Neural cell (in vitro differentiated cells): Measurements from ENCODE around the gene DCUN1D1. TPM values are rescaled to one million over a fixed set of nuclear protein-coding genes. Genes with fewer than 3 reads are reported as not detected.

Experiments
- H2AFZ ChIP-seq: fragments of 200-600, 300-800 bp; sonication (generic), shearing (Covaris generic); 2 replicates; pipeline ENCODE4 v1.6.0; 2014; ENCODE audit warnings: low read depth, mild to moderate bottlenecking, antibody characterized with exemption, low read length, moderate library complexity
- H3F3A ChIP-seq: fragments of 200-600 bp; shearing (Covaris generic); 2 replicates; pipeline ENCODE4 v1.6.1; 2016; ENCODE audit warnings: mild to moderate bottlenecking, moderate library complexity, mixed read lengths, antibody characterized with exemption, low read length; ENCODE audit not compliant: insufficient read depth, poor library complexity, severe bottlenecking
- H3K27ac ChIP-seq: fragments of 200-600, 300-800 bp; sonication (generic), shearing (Covaris generic); 2 replicates; pipeline ENCODE4 v1.5.1; 2014; ENCODE audit warnings: mild to moderate bottlenecking, low read length, moderate library complexity
- H3K27me3 ChIP-seq: fragments of 300-800, 200-600 bp; sonication (generic), shearing (Covaris generic); 2 replicates; pipeline ENCODE4 v1.6.0; 2014; ENCODE audit warnings: mild to moderate bottlenecking, low read depth, low read length, moderate library complexity; ENCODE audit not compliant: insufficient read depth
- H3K36me3 ChIP-seq: fragments of 300-800, 200-600 bp; sonication (generic), shearing (Covaris generic); 2 replicates; pipeline ENCODE4 v1.5.1; 2014; ENCODE audit warnings: mild to moderate bottlenecking, antibody characterized with exemption, low read length, moderate library complexity; ENCODE audit not compliant: insufficient read depth
- H3K4me2 ChIP-seq: fragments of 300-800, 200-600 bp; sonication (generic), shearing (Covaris generic); 2 replicates; pipeline ENCODE4 v1.6.0; 2014; ENCODE audit warnings: mild to moderate bottlenecking, low read length
- H3K4me3 ChIP-seq: fragments of 300-800, 200-600 bp; sonication (generic), shearing (Covaris generic); 2 replicates; pipeline ENCODE4 v1.5.1; 2014; ENCODE audit warnings: mild to moderate bottlenecking, low read length, moderate library complexity
- H3K79me2 ChIP-seq: fragments of 200-600 bp; shearing (Covaris generic); replicated peaks from 2 replicates; pipeline ENCODE4 v1.6.0; 2014; ENCODE audit warnings: mild to moderate bottlenecking, low read length, moderate library complexity; ENCODE audit not compliant: insufficient read depth
- H3K9ac ChIP-seq: fragments of 300-800, 200-600 bp; sonication (generic), shearing (Covaris generic); 2 replicates; pipeline ENCODE4 v1.6.1; 2016; ENCODE audit warnings: mild to moderate bottlenecking, low read length, mixed read lengths
- H3K9me2 ChIP-seq: fragments of 200-600 bp; shearing (Covaris generic); 2 replicates; pipeline ENCODE4 v1.6.1; 2016; ENCODE audit warnings: mild to moderate bottlenecking, low read length, mixed read lengths; ENCODE audit not compliant: insufficient read depth
- H3K9me3 ChIP-seq: fragments of 200-600, 300-800 bp; sonication (generic), shearing (Covaris generic); 2 replicates; pipeline ENCODE4 v1.6.1; 2016; ENCODE audit warnings: mild to moderate bottlenecking, mixed run types, low read length, moderate library complexity, mixed read lengths
- H4K20me1 ChIP-seq: fragments of 200-600 bp; shearing (Covaris generic); 2 replicates; pipeline ENCODE4 v1.6.1; 2016; ENCODE audit warnings: mild to moderate bottlenecking, mixed run types; ENCODE audit not compliant: insufficient read depth
- CTCF ChIP-seq: fragments of 450-650 bp; IDR thresholded peaks from 2 replicates; pipeline ENCODE4 v1.5.1; 2014; ENCODE audit warnings: antibody characterized with exemption, mild to moderate bottlenecking, moderate library complexity; ENCODE audit not compliant: poor library complexity, severe bottlenecking
- EP300 ChIP-seq: fragments of 450-650 bp; conservative IDR thresholded peaks from 2 replicates; pipeline ENCODE4 v1.6.1; 2014; ENCODE audit warnings: antibody characterized with exemption, mild to moderate bottlenecking, moderate library complexity; ENCODE audit not compliant: poor library complexity, severe bottlenecking
- EZH2 ChIP-seq: fragments of 200-600, 300-800 bp; shearing (Covaris generic), sonication (generic); IDR thresholded peaks from 2 replicates; pipeline ENCODE4 v1.6.1; 2014; ENCODE audit warnings: antibody characterized with exemption, low read length, borderline replicate concordance, mild to moderate bottlenecking; ENCODE audit not compliant: insufficient read depth, poor library complexity, severe bottlenecking
- MXI1 ChIP-seq: fragments of 450-650 bp; conservative IDR thresholded peaks from 2 replicates; pipeline ENCODE4 v1.6.1; 2014; ENCODE audit warnings: antibody characterized with exemption, mild to moderate bottlenecking; ENCODE audit not compliant: poor library complexity, severe bottlenecking
- POLR2AphosphoS5 ChIP-seq: IDR thresholded peaks from 2 replicates; pipeline ENCODE4 v1.6.1; 2012
- RAD21 ChIP-seq: fragments of 450-650 bp; conservative IDR thresholded peaks from 2 replicates; pipeline ENCODE4 v1.6.1; 2014; ENCODE audit warnings: antibody characterized with exemption, mild to moderate bottlenecking, moderate library complexity
- REST ChIP-seq: IDR thresholded peaks from 2 replicates; pipeline ENCODE4 v1.6.1; 2012; ENCODE audit warnings: borderline replicate concordance
- SMC3 ChIP-seq: fragments of 450-650 bp; conservative IDR thresholded peaks from 2 replicates; pipeline ENCODE4 v1.6.1; 2014; ENCODE audit warnings: antibody characterized with exemption, mild to moderate bottlenecking, moderate library complexity; ENCODE audit not compliant: poor library complexity
- TAF1 ChIP-seq: IDR thresholded peaks from 2 replicates; pipeline ENCODE4 v1.6.1; 2012; ENCODE audit warnings: low read depth
- polyA plus RNA-seq: library from polyadenylated mRNA; depleted of rRNA; stranded (reverse); fragments of >200 nt; gene quantifications from 2 replicates; pipeline ENCODE4 v1.2.3, GENCODE V29; 2014

DCUN1D1 gene
- polyA plus RNA-seq, 1 donor from 2014 or later, result 33.4 TPM

- Histone ChIP-seq H3K9me3 (no peaks in the 10 kb centered on the region), H3K27me3 (no peaks in the 10 kb centered on the region), H3F3A (no peaks in the 10 kb centered on the region), H3K9ac (no peak overlapping the region), H3K79me2 (no peaks in the 10 kb centered on the region), H3K4me3 (no peak overlapping the region), H3K9me2 (no peaks in the 10 kb centered on the region), H3K36me3 (no peaks in the 10 kb centered on the region), H3K4me2 (no peak overlapping the region), H3K27ac (no peak overlapping the region), H2AFZ (no peak overlapping the region), H4K20me1 (no peaks in the 10 kb centered on the region)
- TF ChIP-seq SMC3 (no peak), EP300 (no peak), REST (no peak), TAF1 (no peak), RAD21 (no peak), CTCF (no peak), POLR2AphosphoS5 (no peak), MXI1 (no peak), EZH2 (no peak)
Measured at GRCh38 chr3:182936239-182936917, 44.0 kb downstream of the DCUN1D1 start.

- no peaks in the 10 kb centered on the region for H3K79me2 ChIP-seq
- H3K36me3 ChIP-seq, result no peaks in the 10 kb centered on the region
- H3K27me3 ChIP-seq, result no peaks in the 10 kb centered on the region
- H4K20me1 ChIP-seq, result no peaks in the 10 kb centered on the region
- H3F3A ChIP-seq, result no peaks in the 10 kb centered on the region
- no peak overlapping the region for H3K4me2 ChIP-seq
- H3K4me3 ChIP-seq, result no peak overlapping the region
- TF ChIP-seq RAD21 (no peak), SMC3 (no peak), POLR2AphosphoS5 (no peak), MXI1 (no peak), TAF1 (no peak), EP300 (no peak), CTCF (no peak), REST (no peak), EZH2 (no peak)
- no peak overlapping the region for H3K27ac ChIP-seq
- no peak overlapping the region for H3K9ac ChIP-seq
- no peaks in the 10 kb centered on the region for H3K9me3 ChIP-seq
- H3K9me2 ChIP-seq, result no peaks in the 10 kb centered on the region
- no peak overlapping the region for H2AFZ ChIP-seq
Measured at GRCh38 chr3:182935803-182936202, 44.5 kb downstream of the DCUN1D1 start.
